Esophagus mucosa (tissue), 1 donor: ENCODE results near the gene ZMYND15. TPM values are rescaled to one million over a fixed set of nuclear protein-coding genes. Genes with fewer than 3 reads are reported as not detected.
A peak's percentile ranks its signal among the peaks of the same experiment; 100 is the strongest.
"Not testable (repeated sequence)": the region's sequence is repeated elsewhere in the genome, so short reads cannot be mapped to it uniquely, and the experiment has no call there.

Experiments
- ATAC-seq: fragments of 200-7000 bp; cut with Tn5 transposase; one replicate; pipeline ENCODE4 v1.9.1; 2020
- total RNA-seq: library from RNA; stranded (reverse); gene quantifications from one replicate; pipeline ENCODE4 v1.2.4, GENCODE V29; 2023
- donor health status: DM: yes; HTN: yes; CAD: no.

Gene ZMYND15
- 0.36 TPM for total RNA-seq

GRCh38 chr17:4739122-4740024 is at the start of gene ZMYND15, which contains the start of gene CXCL16:
TSS of gene ZMYND15 (plus strand) at chr17:4739833. CDS start at chr17:4740549, 716 bp downstream.
TSS of gene CXCL16 (minus strand) at chr17:4739928. CDS start at chr17:4739339, 589 bp downstream.
- ATAC-seq: peak; percentile 71

- ATAC-seq: not testable (repeated sequence)
Measured at GRCh38 chr17:4689872-4690271, 49.8 kb upstream of the ZMYND15 start.

- ATAC-seq: no peak
Measured at GRCh38 chr17:4690745-4691144, 48.9 kb upstream of the ZMYND15 start.

GRCh38 chr17:4691686-4692085 is 47.9 kb upstream of the ZMYND15 start:
- ATAC-seq: no peak

- ATAC-seq: no peak
Measured at GRCh38 chr17:4693416-4693815, 46.2 kb upstream of the ZMYND15 start.

- no peak for ATAC-seq
Measured at GRCh38 chr17:4696437-4696805, 43.2 kb upstream of the ZMYND15 start.

GRCh38 chr17:4699401-4700056 is 40.1 kb upstream of the ZMYND15 start:
- not testable (repeated sequence) for ATAC-seq

- no peak for ATAC-seq
Measured at GRCh38 chr17:4701116-4701515, 38.5 kb upstream of the ZMYND15 start.

GRCh38 chr17:4703330-4703691 is 36.3 kb upstream of the ZMYND15 start:
- no peak for ATAC-seq

GRCh38 chr17:4704574-4704907 is 35.1 kb upstream of the ZMYND15 start:
- ATAC-seq: not testable (repeated sequence)

- ATAC-seq: no peak
Measured at GRCh38 chr17:4704991-4705390, 34.6 kb upstream of the ZMYND15 start.

- no peak for ATAC-seq
Measured at GRCh38 chr17:4706121-4706520, 33.5 kb upstream of the ZMYND15 start.

- ATAC-seq: no peak
Measured at GRCh38 chr17:4708436-4708835, 31.2 kb upstream of the ZMYND15 start.

- ATAC-seq: peak; percentile 93
Measured at GRCh38 chr17:4709794-4710692, 29.6 kb upstream of the ZMYND15 start, which contains the start of gene ARRB2. TSS of gene ARRB2 (plus strand) at chr17:4710632. CDS start at chr17:4710722, 90 bp downstream.

GRCh38 chr17:4710693-4711634 is 28.7 kb upstream of the ZMYND15 start:
- ATAC-seq: peak; percentile 6

GRCh38 chr17:4711661-4712181 is 27.9 kb upstream of the ZMYND15 start:
- no peak for ATAC-seq

GRCh38 chr17:4712526-4712925 is 27.1 kb upstream of the ZMYND15 start:
- no peak for ATAC-seq

- not testable (repeated sequence) for ATAC-seq
Measured at GRCh38 chr17:4714340-4715062, 25.1 kb upstream of the ZMYND15 start.

- ATAC-seq: no peak
Measured at GRCh38 chr17:4715063-4715744, 24.4 kb upstream of the ZMYND15 start.

- no peak for ATAC-seq
Measured at GRCh38 chr17:4716081-4716480, 23.6 kb upstream of the ZMYND15 start.
